Cardiac muscle cell (in vitro differentiated cells and primary cell): Measurements from ENCODE around the gene ORM2. TPM values are rescaled to one million over a fixed set of nuclear protein-coding genes. Genes with fewer than 3 reads are reported as not detected.
A peak's percentile ranks its signal among the peaks of the same experiment; 100 is the strongest.

Experiments used
- DNase-seq, 2 donors: peaks; one replicate each; pipeline versions ENCODE4 v3.0.0 to v3.0.0-alpha.2; 2010 to 2017; ENCODE audit warnings: low read depth in 1 of 2, low spot score in 1 of 2
- H3K27ac ChIP-seq: fragments of 200-600 bp; sonication (generic); 2 replicates; pipeline ENCODE4 v1.5.1; 2016
- H3K27me3 ChIP-seq: fragments of 200-600 bp; sonication (generic); 2 replicates; pipeline ENCODE4 v1.6.0; 2016; ENCODE audit warnings: control low read depth
- H3K36me3 ChIP-seq: fragments of 200-600 bp; sonication (generic); 2 replicates; pipeline ENCODE4 v1.5.1; 2016; ENCODE audit warnings: control low read depth
- H3K4me1 ChIP-seq: fragments of 200-600 bp; sonication (generic); 2 replicates; pipeline ENCODE4 v1.8.1; 2017; ENCODE audit warnings: low read depth, mild to moderate bottlenecking, mixed run types
- H3K4me3 ChIP-seq: fragments of 200-600 bp; sonication (generic); 2 replicates; pipeline ENCODE4 v1.5.1; 2016; ENCODE audit warnings: mild to moderate bottlenecking
- H3K9me3 ChIP-seq: fragments of 200-600 bp; sonication (generic); 2 replicates; pipeline ENCODE4 v1.5.1; 2017; ENCODE audit warnings: low read depth, mild to moderate bottlenecking, control low read depth
- CTCF ChIP-seq: IDR thresholded peaks from 2 replicates; pipeline ENCODE4 v1.5.1; 2012; ENCODE audit warnings: low read depth, mild to moderate bottlenecking, low read length
- polyA plus RNA-seq: library from polyadenylated mRNA; unstranded; fragments of >200 nt; fragmentation: Nextera tagmentation; extraction: Ambion mirVana; gene quantifications from 2 replicates; pipeline ENCODE4 v1.2.1, GENCODE V29; 2016
- total RNA-seq: library from RNA; depleted of rRNA; stranded (reverse); fragments of >200 nt; gene quantifications from 2 replicates; pipeline ENCODE4 v1.2.3, GENCODE V29; 2016

The ORM2 gene
- total and polyA plus RNA-seq, 2 experiments from 2014 or later, result not detected

- Histone ChIP-seq H3K36me3 (peaks cover 43% of the 10 kb centered on the region), H3K27ac (no peak overlapping the region), H3K4me3 (no peak overlapping the region)
These were observed 15.0 kb downstream of the ORM2 start for GRCh38 chr9:114344692-114345091.

DNA sequence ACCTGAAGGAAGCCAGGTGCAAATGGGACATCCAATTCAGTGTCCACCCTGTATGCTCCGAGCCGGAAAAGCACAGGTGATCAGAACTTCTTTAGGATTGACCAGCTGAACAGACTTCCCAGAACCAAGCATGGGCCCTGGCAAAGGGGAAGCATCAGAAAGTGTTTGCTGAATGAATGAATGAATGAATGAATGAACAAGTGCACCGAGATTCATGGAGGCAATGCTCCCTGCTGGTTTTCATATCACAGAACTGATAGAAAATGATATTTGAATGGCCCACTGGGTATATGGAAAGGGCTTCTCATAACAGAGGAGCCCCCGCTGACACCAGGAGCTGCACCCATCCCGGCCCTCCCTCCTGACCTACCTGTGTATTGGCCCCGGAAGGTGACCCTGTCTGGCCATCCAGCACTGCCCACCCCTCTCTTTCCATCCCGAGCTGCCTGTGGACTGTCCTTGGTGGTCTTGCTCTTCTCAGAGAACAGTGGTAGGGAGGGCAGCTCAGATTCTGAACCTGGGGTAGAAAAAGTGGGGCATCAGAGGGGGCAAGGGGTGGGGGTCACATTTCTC lies 15.9 kb downstream of the ORM2 start:
- H3K4me1 ChIP-seq, result peaks cover 10% of the 10 kb centered on the region
- H3K27ac ChIP-seq, result no peak overlapping the region
- H3K27me3 ChIP-seq, result no peaks in the 10 kb centered on the region
- peaks cover 43% of the 10 kb centered on the region for H3K36me3 ChIP-seq
- no peak overlapping the region for H3K4me3 ChIP-seq
- TF ChIP-seq CTCF, result no peak
- DNase-seq, result no peak
- no peaks in the 10 kb centered on the region for H3K9me3 ChIP-seq

More at GRCh38 chr9:114344692-114345091, 15.0 kb downstream of the ORM2 start:
- Histone ChIP-seq H3K4me1 (peaks cover 10% of the 10 kb centered on the region), H3K9me3 (no peaks in the 10 kb centered on the region), H3K27me3 (no peaks in the 10 kb centered on the region)
- no peak for TF ChIP-seq CTCF
- no peak for DNase-seq

DNA sequence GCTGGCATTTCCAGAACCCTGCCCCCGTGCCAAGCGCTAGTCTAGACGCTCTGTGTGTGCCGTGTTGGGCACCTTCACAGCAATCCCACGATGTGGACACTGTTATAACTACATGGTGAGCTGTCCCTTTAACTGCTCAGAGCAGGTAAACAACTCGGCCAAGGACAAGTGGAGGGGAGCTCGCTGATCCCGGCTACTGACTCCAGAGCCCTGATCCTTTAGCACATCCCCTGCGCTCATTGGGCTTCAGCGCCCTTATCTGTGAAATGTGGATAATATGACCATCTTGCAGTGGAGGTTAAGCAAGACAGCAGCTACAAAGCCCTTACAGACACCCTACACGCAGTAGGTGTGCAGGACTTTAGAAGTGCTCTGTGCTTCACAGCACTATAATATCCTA lies 16.5 kb downstream of the ORM2 start:
- no peak for DNase-seq
- no peak for TF ChIP-seq CTCF
- no peaks in the 10 kb centered on the region for H3K27me3 ChIP-seq
- H3K36me3 ChIP-seq, result peaks cover 46% of the 10 kb centered on the region
- H3K9me3 ChIP-seq, result no peaks in the 10 kb centered on the region
- H3K4me1 ChIP-seq, result peaks cover 10% of the 10 kb centered on the region
- no peak overlapping the region for H3K4me3 ChIP-seq
- no peak overlapping the region for H3K27ac ChIP-seq

DNA sequence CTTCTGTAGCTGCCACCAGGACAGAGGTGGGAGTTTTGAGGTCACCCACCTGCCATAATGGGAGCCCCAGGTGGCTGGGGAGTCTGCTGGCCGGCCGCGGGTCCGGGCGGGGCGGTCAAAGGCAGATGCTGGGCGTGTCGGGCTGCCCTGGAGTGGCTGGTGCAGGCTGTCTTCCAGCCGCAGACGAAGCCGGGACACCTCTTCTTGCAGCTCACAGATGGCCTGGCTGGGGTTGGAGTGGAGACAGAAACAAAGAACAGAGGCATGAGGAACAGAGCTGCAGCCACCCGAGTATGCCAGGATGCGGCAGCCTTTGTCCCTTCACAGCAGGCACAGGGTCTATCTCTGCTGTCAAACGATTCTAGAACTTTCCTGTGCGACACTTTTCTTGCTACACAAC lies 18.0 kb downstream of the ORM2 start:
- Histone ChIP-seq H3K9me3 (no peaks in the 10 kb centered on the region), H3K4me1 (peaks cover 10% of the 10 kb centered on the region), H3K27me3 (no peaks in the 10 kb centered on the region), H3K36me3 (peaks cover 38% of the 10 kb centered on the region), H3K27ac (no peak overlapping the region), H3K4me3 (no peak overlapping the region)
- no peak for DNase-seq
- TF ChIP-seq CTCF, result no peak

DNA sequence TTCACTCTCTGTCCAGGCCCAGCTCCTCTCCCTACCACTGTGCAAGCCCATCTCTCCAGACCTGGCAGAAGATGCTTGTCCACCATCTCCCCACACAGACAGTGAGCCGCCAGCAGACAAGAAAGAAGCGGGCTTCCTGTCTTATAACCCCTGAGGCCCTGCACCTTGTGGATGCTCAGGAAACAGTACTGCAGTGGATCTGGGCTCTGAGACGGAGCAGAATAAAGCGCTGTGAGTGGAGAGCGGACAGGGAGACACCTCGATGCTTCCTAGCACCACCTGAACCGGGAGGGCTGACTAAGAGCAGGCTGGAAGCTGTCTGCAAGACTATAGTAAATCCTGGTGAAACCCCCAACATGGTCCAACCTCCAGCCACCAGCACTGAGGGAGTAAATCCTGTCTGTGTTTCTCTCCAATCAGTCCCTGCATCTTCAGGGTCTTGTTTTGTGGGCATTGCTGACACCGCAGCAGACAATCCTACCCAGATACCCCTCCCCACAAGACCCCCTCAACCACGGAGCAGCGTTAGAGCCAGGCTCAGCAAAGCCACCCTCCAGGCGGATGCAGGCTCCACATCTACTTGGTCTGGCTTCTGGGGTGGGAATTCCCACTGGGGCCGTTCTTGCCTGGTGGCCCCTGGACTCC lies 18.7 kb downstream of the ORM2 start:
- Histone ChIP-seq H3K4me1 (peaks cover 10% of the 10 kb centered on the region), H3K27me3 (no peaks in the 10 kb centered on the region), H3K27ac (peak overlapping the region; percentile 4), H3K36me3 (peaks cover 31% of the 10 kb centered on the region), H3K4me3 (no peak overlapping the region), H3K9me3 (no peaks in the 10 kb centered on the region)
- no peak for DNase-seq
- TF ChIP-seq CTCF, result no peak
